ENCODE measurements around the gene TGFBI.

The TGFBI gene

DNA sequence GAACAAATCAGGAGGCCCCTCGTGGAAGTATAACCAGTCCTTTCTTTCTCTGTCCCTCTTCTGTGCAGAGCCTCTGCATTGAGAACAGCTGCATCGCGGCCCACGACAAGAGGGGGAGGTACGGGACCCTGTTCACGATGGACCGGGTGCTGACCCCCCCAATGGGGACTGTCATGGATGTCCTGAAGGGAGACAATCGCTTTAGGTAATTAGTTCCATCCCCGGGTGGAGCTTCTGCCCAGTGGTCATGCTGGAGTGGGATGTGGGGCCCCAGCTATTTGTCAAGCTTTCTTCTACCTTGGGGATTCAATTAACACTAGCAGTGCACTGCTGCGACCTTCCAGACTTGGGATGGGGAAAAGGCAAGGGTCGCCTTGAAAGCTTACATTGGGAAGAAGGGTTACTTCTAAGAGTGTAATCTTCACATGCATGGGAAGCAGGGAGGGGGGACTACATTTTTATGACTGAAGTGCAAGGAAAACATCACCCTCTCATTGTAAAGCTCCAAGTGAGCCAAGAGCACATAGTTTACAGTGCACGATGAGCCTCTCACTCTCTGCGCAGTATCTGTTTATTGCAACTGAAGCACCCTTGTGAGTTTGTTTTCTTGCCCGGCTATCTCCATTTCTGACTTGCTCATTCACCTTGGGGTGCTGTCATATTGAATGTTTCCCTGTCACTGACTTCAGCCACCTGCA, 27.0 kb downstream of the TGFBI start:
- no peaks in the 10 kb centered on the region for H3K9me2 ChIP-seq (replicated peaks; ENCODE audit: control insufficient read depth, low read length)
- no peak overlapping the region for H3K27ac ChIP-seq (ENCODE audit: low read depth, low read length)
- no peaks in the 10 kb centered on the region for H3F3A ChIP-seq (ENCODE audit: control insufficient read depth, insufficient read depth)

DNA sequence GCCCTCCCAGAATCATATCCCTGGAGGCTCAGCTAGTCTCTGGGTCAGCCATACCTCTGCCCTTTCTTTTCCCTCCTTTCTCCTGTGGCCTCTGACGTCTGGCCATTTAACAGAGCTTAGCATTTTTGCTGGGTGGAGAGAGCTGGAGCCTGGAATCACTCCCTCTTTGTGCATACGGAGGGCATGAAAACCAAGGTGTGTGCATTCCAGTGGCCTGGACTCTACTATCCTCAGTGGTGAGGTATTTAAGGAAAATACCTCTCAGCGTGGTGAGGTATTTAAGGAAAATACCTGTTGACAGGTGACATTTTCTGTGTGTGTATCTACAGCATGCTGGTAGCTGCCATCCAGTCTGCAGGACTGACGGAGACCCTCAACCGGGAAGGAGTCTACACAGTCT, 27.5 kb downstream of the TGFBI start:
- no peaks in the 10 kb centered on the region for H3K36me3 ChIP-seq (ENCODE audit: control insufficient read depth, low read length)
- no peaks in the 10 kb centered on the region for H4K20me1 ChIP-seq (ENCODE audit: control insufficient read depth, insufficient read depth, low read depth, low read length)
- no peak overlapping the region for H3K27ac ChIP-seq (ENCODE audit: low read depth, low read length)

More for the DNA sequence above, 27.0 kb downstream of the TGFBI start:
- Histone ChIP-seq H3K4me1 (ENCODE audit: control insufficient read depth, low read length) (no peaks in the 10 kb centered on the region), H3K4me2 (ENCODE audit: low read length) (no peak overlapping the region), H3K27me3 (ENCODE audit: control insufficient read depth, low read length) (no peaks in the 10 kb centered on the region), H3K9me3 (ENCODE audit: control insufficient read depth, insufficient read depth, low read length) (no peaks in the 10 kb centered on the region), H3K36me3 (ENCODE audit: control insufficient read depth, low read length) (no peaks in the 10 kb centered on the region), H3K4me3 (ENCODE audit: low read length) (no peak overlapping the region), H3K79me2 (ENCODE audit: control insufficient read depth, low read length) (no peaks in the 10 kb centered on the region), H4K20me1 (ENCODE audit: control insufficient read depth, insufficient read depth, low read depth, low read length) (no peaks in the 10 kb centered on the region)
- TF ChIP-seq, protein P1, sequence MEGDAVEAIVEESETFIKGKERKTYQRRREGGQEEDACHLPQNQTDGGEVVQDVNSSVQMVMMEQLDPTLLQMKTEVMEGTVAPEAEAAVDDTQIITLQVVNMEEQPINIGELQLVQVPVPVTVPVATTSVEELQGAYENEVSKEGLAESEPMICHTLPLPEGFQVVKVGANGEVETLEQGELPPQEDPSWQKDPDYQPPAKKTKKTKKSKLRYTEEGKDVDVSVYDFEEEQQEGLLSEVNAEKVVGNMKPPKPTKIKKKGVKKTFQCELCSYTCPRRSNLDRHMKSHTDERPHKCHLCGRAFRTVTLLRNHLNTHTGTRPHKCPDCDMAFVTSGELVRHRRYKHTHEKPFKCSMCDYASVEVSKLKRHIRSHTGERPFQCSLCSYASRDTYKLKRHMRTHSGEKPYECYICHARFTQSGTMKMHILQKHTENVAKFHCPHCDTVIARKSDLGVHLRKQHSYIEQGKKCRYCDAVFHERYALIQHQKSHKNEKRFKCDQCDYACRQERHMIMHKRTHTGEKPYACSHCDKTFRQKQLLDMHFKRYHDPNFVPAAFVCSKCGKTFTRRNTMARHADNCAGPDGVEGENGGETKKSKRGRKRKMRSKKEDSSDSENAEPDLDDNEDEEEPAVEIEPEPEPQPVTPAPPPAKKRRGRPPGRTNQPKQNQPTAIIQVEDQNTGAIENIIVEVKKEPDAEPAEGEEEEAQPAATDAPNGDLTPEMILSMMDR (IDR thresholded peaks at IDR 0.05; ENCODE audit: low read depth, low read length, poor library complexity, severe bottlenecking): no peak
- no peak for TF ChIP-seq EZH2phosphoT487 (IDR thresholded peaks at IDR 0.05; ENCODE audit: borderline replicate concordance, low read length)

DNA sequence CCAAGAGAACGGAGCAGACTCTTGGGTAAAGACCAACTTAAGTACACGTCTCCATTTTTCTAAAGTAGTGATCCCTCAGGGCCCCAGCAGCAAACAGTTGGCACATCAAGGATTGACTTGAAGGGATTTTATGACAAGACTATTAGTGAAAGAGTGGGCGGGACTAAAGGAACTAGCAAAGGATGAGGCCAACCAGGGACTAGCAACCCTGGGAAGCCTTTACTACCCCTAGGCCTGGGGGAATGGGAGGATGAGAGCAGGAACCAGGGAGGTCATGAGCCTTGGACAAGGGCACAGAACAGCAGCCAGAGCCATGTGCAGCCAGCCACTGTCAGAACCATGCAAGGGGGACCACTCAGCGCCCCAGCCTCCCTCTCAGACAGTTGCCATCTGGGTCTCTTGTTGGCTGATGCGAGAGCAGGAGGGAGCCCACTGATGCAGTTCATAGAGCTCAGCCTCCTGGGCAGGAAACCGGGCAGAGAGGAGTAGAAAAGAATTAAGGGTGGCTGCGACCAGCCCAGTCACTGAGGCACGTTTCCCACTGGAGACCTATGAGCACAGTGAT, 28.1 kb downstream of the TGFBI start:
- H3K9me2 ChIP-seq (replicated peaks; ENCODE audit: control insufficient read depth, low read length): no peaks in the 10 kb centered on the region
- H3F3A ChIP-seq (ENCODE audit: control insufficient read depth, insufficient read depth): no peaks in the 10 kb centered on the region
- H3K27me3 ChIP-seq (ENCODE audit: control insufficient read depth, low read length): no peaks in the 10 kb centered on the region
- no peak overlapping the region for H3K4me2 ChIP-seq (ENCODE audit: low read length)
- H3K27ac ChIP-seq (ENCODE audit: low read depth, low read length): no peak overlapping the region
- H3K9me3 ChIP-seq (ENCODE audit: control insufficient read depth, insufficient read depth, low read length): no peaks in the 10 kb centered on the region
- no peaks in the 10 kb centered on the region for H3K4me1 ChIP-seq (ENCODE audit: control insufficient read depth, low read length)
- no peak overlapping the region for H3K4me3 ChIP-seq (ENCODE audit: low read length)
- TF ChIP-seq, protein P1 (IDR thresholded peaks at IDR 0.05; ENCODE audit: low read depth, low read length, poor library complexity, severe bottlenecking): no peak
- no peak for TF ChIP-seq EZH2phosphoT487 (IDR thresholded peaks at IDR 0.05; ENCODE audit: borderline replicate concordance, low read length)
- no peaks in the 10 kb centered on the region for H4K20me1 ChIP-seq (ENCODE audit: control insufficient read depth, insufficient read depth, low read depth, low read length)
- no peaks in the 10 kb centered on the region for H3K79me2 ChIP-seq (ENCODE audit: control insufficient read depth, low read length)
- no peaks in the 10 kb centered on the region for H3K36me3 ChIP-seq (ENCODE audit: control insufficient read depth, low read length)

More for the DNA sequence above, 27.5 kb downstream of the TGFBI start:
- Histone ChIP-seq H3K79me2 (ENCODE audit: control insufficient read depth, low read length) (no peaks in the 10 kb centered on the region), H3K9me3 (ENCODE audit: control insufficient read depth, insufficient read depth, low read length) (no peaks in the 10 kb centered on the region), H3K27me3 (ENCODE audit: control insufficient read depth, low read length) (no peaks in the 10 kb centered on the region), H3F3A (ENCODE audit: control insufficient read depth, insufficient read depth) (no peaks in the 10 kb centered on the region), H3K9me2 (replicated peaks; ENCODE audit: control insufficient read depth, low read length) (no peaks in the 10 kb centered on the region), H3K4me1 (ENCODE audit: control insufficient read depth, low read length) (no peaks in the 10 kb centered on the region), H3K4me3 (ENCODE audit: low read length) (no peak overlapping the region), H3K4me2 (ENCODE audit: low read length) (no peak overlapping the region)
- no peak for TF ChIP-seq EZH2phosphoT487 (IDR thresholded peaks at IDR 0.05; ENCODE audit: borderline replicate concordance, low read length)
- TF ChIP-seq, protein P1 (IDR thresholded peaks at IDR 0.05; ENCODE audit: low read depth, low read length, poor library complexity, severe bottlenecking): no peak

All from DOHH2 (cell line).